Measurements from ENCODE around the gene CAPN12.

GRCh38 chr19:38736036-38736412, 8.2 kb downstream of the CAPN12 start:
- TF ChIP-seq, protein P1, sequence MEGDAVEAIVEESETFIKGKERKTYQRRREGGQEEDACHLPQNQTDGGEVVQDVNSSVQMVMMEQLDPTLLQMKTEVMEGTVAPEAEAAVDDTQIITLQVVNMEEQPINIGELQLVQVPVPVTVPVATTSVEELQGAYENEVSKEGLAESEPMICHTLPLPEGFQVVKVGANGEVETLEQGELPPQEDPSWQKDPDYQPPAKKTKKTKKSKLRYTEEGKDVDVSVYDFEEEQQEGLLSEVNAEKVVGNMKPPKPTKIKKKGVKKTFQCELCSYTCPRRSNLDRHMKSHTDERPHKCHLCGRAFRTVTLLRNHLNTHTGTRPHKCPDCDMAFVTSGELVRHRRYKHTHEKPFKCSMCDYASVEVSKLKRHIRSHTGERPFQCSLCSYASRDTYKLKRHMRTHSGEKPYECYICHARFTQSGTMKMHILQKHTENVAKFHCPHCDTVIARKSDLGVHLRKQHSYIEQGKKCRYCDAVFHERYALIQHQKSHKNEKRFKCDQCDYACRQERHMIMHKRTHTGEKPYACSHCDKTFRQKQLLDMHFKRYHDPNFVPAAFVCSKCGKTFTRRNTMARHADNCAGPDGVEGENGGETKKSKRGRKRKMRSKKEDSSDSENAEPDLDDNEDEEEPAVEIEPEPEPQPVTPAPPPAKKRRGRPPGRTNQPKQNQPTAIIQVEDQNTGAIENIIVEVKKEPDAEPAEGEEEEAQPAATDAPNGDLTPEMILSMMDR (conservative IDR thresholded peaks at IDR 0.05 in 1 of 2, IDR thresholded peaks at IDR 0.05 in 1 of 2; ENCODE audit: extremely low read depth in 1 of 2, insufficient read depth in 1 of 2, low read depth in 1 of 2, low read length in 2 of 2), result no peak
- TF ChIP-seq EZH2 (IDR thresholded peaks at IDR 0.05; ENCODE audit: borderline replicate concordance, low read length), result no peak

All from mammary epithelial cell (primary cell).